Chondrocyte (in vitro differentiated cells): Measurements from ENCODE around the gene RLF. TPM values are rescaled to one million over a fixed set of nuclear protein-coding genes. Genes with fewer than 3 reads are reported as not detected.
A peak's percentile ranks its signal among the peaks of the same experiment; 100 is the strongest.

Source experiments
- DNase-seq: peaks from one replicate; pipeline ENCODE4 v3.0.0; 2021; ENCODE audit warnings: mixed read lengths, low spot score
- H3K27ac Mint-ChIP-seq: one replicate; pipeline ENCODE4 v1.8.0; 2021; ENCODE audit warnings: mild to moderate bottlenecking, moderate library complexity, mixed read lengths; ENCODE audit not compliant: unreplicated experiment
- H3K27me3 Mint-ChIP-seq: 2 replicates; pipeline ENCODE4 v1.8.0; 2021; ENCODE audit warnings: low read depth, mixed read lengths
- H3K36me3 Mint-ChIP-seq: 2 replicates; pipeline ENCODE4 v1.8.0; 2021; ENCODE audit warnings: low read depth, mixed read lengths
- H3K4me1 Mint-ChIP-seq: 2 replicates; pipeline ENCODE4 v1.8.0; 2021; ENCODE audit warnings: low read depth, mild to moderate bottlenecking, mixed read lengths
- H3K4me3 Mint-ChIP-seq: one replicate; pipeline ENCODE4 v1.8.0; 2021; ENCODE audit warnings: mild to moderate bottlenecking, moderate library complexity, mixed read lengths; ENCODE audit not compliant: unreplicated experiment
- H3K9me3 Mint-ChIP-seq: 2 replicates; pipeline ENCODE4 v1.8.0; 2021; ENCODE audit warnings: low read depth, mixed read lengths
- total RNA-seq: library from RNA; stranded (reverse); gene quantifications from 3 replicates; pipeline ENCODE4 v1.2.1, GENCODE V29; 2021
- TF ChIP-seq, protein P1 (sequence below): fragments of 200-600 bp; sonication (generic); IDR thresholded peaks from 2 replicates; pipeline ENCODE4 v1.5.0; 2021; ENCODE audit warnings: antibody characterized with exemption, mild to moderate bottlenecking, moderate library complexity

Gene RLF
- total RNA-seq, 1 donor from 2014 or later = 16.0 TPM

GRCh38 chr1:40272653-40273213 is 111.5 kb downstream of the RLF start:
- no peak overlapping the region for H3K27ac Mint-ChIP-seq
- TF ChIP-seq, protein P1, sequence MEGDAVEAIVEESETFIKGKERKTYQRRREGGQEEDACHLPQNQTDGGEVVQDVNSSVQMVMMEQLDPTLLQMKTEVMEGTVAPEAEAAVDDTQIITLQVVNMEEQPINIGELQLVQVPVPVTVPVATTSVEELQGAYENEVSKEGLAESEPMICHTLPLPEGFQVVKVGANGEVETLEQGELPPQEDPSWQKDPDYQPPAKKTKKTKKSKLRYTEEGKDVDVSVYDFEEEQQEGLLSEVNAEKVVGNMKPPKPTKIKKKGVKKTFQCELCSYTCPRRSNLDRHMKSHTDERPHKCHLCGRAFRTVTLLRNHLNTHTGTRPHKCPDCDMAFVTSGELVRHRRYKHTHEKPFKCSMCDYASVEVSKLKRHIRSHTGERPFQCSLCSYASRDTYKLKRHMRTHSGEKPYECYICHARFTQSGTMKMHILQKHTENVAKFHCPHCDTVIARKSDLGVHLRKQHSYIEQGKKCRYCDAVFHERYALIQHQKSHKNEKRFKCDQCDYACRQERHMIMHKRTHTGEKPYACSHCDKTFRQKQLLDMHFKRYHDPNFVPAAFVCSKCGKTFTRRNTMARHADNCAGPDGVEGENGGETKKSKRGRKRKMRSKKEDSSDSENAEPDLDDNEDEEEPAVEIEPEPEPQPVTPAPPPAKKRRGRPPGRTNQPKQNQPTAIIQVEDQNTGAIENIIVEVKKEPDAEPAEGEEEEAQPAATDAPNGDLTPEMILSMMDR = no peak
- peaks cover 33% of the 10 kb centered on the region for H3K36me3 Mint-ChIP-seq
- peaks cover 11% of the 10 kb centered on the region for H3K4me1 Mint-ChIP-seq
- no peaks in the 10 kb centered on the region for H3K9me3 Mint-ChIP-seq
- H3K4me3 Mint-ChIP-seq = no peak overlapping the region
- H3K27me3 Mint-ChIP-seq = no peaks in the 10 kb centered on the region
- DNase-seq = no peak

DNA sequence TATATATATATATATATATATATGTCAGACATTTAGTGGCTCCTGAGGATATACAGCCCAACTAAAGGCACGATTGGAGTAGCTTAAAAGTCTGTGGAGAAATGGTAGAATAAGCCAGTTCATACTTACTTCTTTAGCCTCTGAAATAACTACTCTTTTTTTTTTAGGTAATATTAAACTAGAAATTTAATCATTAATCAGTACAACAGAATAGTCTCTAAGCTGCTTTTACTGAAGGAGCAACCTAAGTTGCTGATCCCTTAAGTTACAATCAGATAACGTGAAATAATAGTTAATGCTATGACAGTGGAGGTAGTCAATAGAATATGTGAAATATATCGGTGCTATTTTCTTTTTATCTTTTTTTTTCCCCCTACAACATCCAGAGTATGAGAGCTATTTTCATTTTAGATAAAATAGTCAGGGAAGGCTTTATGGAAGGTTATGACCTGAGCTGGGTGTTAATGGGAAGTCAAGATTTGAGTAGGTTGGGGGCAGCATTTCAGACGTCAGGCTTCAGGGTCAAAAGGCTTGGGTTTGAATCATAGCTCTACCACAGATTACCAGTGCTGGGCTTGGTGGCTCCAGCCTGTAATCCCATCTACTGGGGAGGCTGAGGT is 112.5 kb downstream of the RLF start:
- H3K36me3 Mint-ChIP-seq = peaks cover 31% of the 10 kb centered on the region

GRCh38 chr1:40274331-40274730 is 113.1 kb downstream of the RLF start:
- Mint-ChIP-seq H3K4me1 (peaks cover 4% of the 10 kb centered on the region), H3K4me3 (no peak overlapping the region), H3K27ac (no peak overlapping the region), H3K9me3 (no peaks in the 10 kb centered on the region), H3K36me3 (peaks cover 31% of the 10 kb centered on the region), H3K27me3 (no peaks in the 10 kb centered on the region)
- TF ChIP-seq, protein P1 = no peak
- DNase-seq = no peak

More for the DNA sequence above, 112.5 kb downstream of the RLF start:
- peak overlapping the region; percentile 68 for H3K27ac Mint-ChIP-seq
- H3K9me3 Mint-ChIP-seq = no peaks in the 10 kb centered on the region
- no peak for DNase-seq
- H3K27me3 Mint-ChIP-seq = no peaks in the 10 kb centered on the region
- H3K4me3 Mint-ChIP-seq = no peak overlapping the region
- H3K4me1 Mint-ChIP-seq = peaks cover 4% of the 10 kb centered on the region
- TF ChIP-seq, protein P1 = no peak

DNA sequence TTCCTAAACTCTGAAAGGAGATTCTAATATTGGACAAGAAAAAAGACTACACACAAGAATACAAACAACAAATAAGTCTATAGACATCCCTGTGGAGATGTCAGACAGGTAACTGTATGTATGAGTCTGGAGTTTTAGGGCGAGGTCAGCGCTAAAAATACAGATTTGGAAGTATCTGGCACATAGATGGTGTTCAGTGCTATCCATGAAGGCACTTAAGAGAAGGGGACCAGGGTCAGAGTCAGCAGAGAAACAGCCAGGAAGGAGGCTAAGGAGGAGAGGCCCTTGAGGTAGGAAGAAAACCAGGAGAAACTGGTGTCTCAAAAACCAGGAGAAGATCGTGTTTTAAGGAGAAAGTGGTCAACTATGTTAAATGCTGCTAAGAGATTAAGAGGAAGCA is 114.9 kb downstream of the RLF start:
- Mint-ChIP-seq H3K4me1 (no peaks in the 10 kb centered on the region), H3K9me3 (no peaks in the 10 kb centered on the region), H3K27me3 (no peaks in the 10 kb centered on the region), H3K4me3 (no peak overlapping the region), H3K36me3 (peaks cover 24% of the 10 kb centered on the region), H3K27ac (peak overlapping the region; percentile 43)
- TF ChIP-seq, protein P1 = no peak
- DNase-seq = no peak

- H3K27me3 Mint-ChIP-seq = no peaks in the 10 kb centered on the region
- peaks cover 15% of the 10 kb centered on the region for H3K36me3 Mint-ChIP-seq
- DNase-seq = no peak
- no peak overlapping the region for H3K4me3 Mint-ChIP-seq
- no peaks in the 10 kb centered on the region for H3K4me1 Mint-ChIP-seq
- no peaks in the 10 kb centered on the region for H3K9me3 Mint-ChIP-seq
- TF ChIP-seq, protein P1 = no peak
- H3K27ac Mint-ChIP-seq = no peak overlapping the region
Observed at GRCh38 chr1:40281853-40282252, 120.7 kb downstream of the RLF start.

Other genes starting within 250 kb of the RLF start
- gene MFSD2A, start 206.2 kb upstream of the RLF start, total RNA-seq = 1.4 to 2.5 TPM (median 1.8 TPM) in 3 replicates
- gene CAP1, start 120.7 kb upstream of the RLF start, total RNA-seq = 415 to 576 TPM (median 558 TPM) in 3 replicates
- gene PPT1, start 64.1 kb upstream of the RLF start, total RNA-seq = 48.3 to 79.0 TPM (median 48.6 TPM) in 3 replicates
- gene TMCO2, start 86.5 kb downstream of the RLF start, total RNA-seq = not detected in 3 replicates
- gene ZMPSTE24, start 96.8 kb downstream of the RLF start, total RNA-seq = 49.5 to 62.3 TPM (median 49.6 TPM) in 3 replicates
- gene COL9A2, start 155.9 kb downstream of the RLF start, total RNA-seq = 4.9 to 10.4 TPM (median 9.9 TPM) in 3 replicates
- gene SMAP2, start 212.3 kb downstream of the RLF start, total RNA-seq = 14.0 to 16.8 TPM (median 15.5 TPM) in 3 replicates